Hematopoietic multipotent progenitor cell treated with erythropoietin and hydrocortisone succinate and interleukin-3 and kit ligand, for 4 days (in vitro differentiated cells): ENCODE measurements around the gene TTC6.

ENCODE experiments used
- DNase-seq: peaks from one replicate; pipeline ENCODE4 v3.0.0-alpha.2; 2015

The TTC6 gene

DNA sequence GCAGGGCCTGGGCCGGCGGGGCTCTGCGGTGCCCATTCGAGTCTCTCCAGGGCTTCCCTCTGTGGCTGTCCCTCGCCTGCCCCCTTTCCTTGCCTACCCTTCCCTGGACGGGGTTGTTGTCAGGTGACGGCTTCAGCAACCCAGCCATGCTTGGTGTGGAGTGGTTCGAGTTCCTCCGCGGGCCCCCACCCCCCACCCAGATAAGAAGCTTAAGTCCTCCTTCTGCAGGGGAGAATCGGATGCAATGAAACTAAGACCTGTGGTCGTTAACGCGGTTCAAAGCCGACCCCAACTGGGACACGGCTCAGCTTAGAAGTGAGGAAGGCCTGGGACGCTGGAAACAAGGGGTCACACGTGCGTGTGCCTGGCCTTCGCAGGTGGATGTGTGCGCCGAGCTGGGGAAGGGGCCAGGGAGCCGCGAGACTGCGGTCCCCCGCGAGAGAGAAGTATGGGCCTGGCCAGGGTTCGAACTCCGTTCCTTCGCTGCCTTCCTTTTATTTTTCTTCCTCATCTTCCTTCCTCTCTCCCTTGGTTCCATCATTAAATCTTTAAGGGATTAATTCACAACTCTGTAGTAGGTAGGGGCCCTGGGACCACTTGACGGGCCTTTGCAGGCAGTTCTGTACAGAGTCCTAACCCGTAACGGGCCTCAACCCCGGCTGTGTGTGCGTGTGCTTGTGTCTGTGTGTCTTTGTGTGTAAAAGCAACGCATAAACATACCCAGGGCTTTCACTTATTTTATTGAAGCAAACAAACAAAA is 3.5 kb downstream of the TTC6 start:
- no peak for DNase-seq

GRCh38 chr14:37599507-37600368 is 4.3 kb downstream of the TTC6 start:
- no peak for DNase-seq

GRCh38 chr14:37600880-37601741 is 5.7 kb downstream of the TTC6 start:
- DNase-seq, result no peak

GRCh38 chr14:37601865-37602264 is 6.4 kb downstream of the TTC6 start:
- no peak for DNase-seq

- no peak for DNase-seq
Observed at GRCh38 chr14:37602605-37603453, 7.4 kb downstream of the TTC6 start.

- DNase-seq, result no peak
Observed at GRCh38 chr14:37603688-37604251, 8.3 kb downstream of the TTC6 start.

GRCh38 chr14:37606678-37607077 is 11.2 kb downstream of the TTC6 start:
- no peak for DNase-seq

DNA sequence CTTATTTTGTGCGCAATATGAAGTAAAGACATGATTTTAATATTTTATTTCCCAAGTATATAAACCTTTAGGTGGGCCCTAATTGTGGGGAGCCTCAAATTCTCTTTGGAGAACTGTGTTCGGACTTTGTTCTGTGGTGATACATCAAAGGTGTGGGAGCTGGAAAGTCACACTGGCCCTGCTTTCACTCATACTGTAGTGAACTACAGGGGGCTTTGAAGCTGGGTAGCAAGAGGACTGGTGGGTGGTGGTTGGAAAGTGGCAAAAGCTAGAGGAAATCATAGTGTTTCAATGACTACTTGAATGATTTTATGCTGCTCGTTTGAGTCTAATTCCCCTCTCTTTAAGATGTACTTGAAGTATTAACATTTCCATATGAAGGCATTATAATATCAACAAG is 13.2 kb downstream of the TTC6 start:
- no peak for DNase-seq

- no peak for DNase-seq
Observed at GRCh38 chr14:37610945-37611523, 15.6 kb downstream of the TTC6 start.

GRCh38 chr14:37615582-37616289 is 20.3 kb downstream of the TTC6 start:
- DNase-seq, result no peak

GRCh38 chr14:37616853-37617252 is 21.4 kb downstream of the TTC6 start:
- DNase-seq, result no peak

DNA sequence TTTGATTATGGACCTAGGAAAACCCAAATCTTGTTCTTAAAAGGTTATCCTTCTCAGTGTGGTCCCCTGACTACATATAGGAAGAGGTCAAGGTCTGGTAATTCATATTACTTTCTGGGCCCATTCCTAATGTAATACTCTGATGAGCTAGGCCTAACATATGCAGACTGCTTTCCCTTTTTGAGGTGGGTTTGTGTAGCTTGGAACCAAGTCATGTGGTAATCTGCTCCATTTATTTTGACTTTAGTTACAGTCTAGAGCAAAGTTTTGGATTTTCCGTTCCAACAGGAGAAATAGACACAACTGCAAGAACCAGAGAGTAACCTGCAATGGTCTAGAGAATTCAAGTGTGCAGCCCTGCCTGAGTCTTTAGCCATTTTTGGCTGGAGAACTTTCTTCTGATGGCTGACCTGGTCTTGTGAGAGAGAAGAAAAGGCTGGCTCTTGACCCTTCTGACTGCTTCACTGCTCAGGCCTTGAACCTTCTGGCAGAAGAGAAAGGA is 22.5 kb downstream of the TTC6 start:
- DNase-seq, result no peak

DNA sequence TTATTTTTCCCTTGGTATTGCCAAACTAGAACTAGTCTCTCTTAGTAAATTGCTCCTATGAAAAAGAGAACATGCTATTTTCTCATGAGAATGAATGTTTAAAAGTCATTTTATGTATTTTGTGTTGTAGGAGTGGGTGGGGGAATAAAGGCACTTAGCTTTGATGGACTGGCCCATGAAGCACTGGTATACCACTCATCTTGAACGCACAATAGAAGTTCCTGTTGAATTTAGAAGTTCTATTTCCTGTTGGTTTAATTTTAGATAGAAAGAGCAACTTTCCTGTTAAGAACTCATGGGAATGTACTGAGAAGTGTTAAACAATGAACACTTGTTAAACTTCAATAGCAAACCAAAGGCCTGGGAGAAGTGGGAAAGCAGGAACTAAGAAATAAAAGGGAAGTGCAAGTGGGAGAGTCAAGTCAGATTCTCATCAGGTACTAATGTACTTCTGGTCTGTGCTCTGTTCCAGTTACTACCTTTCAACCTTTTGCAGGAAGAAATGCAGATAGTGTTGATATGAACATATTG is 23.1 kb downstream of the TTC6 start:
- DNase-seq, result no peak

GRCh38 chr14:37620856-37621255 is 25.4 kb downstream of the TTC6 start:
- no peak for DNase-seq

DNA sequence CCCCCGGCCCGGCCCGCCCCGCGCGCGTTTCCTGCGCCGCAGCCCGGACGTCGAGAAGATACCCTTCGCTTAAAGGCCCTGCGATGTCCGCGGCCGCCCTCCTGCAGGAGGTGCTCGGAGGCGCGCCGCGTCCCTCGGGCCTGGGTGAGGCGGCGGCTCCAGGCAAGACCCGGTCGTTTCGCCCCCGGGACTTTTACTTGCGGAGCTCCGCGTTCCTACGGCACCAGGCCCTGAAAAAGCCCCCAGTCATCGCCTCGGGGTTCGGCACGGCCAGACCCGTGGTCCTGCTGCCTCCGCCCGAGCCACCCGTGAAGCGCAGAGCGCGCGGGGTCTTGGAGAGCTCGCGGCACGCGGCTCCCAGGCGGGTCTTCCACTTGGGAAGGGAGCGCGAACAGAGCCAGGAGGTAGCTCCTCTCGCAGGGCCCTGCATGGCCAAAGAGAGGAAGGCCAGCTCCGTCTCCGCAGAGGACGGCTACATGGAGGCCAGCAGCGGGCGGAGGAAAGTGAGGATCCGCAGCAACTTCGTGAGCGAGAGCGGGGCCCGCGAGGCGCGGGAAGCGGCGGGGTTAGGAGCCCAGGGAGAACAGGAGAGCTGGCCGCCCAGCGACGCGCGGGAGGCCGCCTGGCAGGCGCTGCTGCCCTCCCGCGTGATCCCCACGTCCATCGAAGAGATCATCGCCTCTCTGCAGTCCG is 26.9 kb downstream of the TTC6 start:
- peak; percentile 13 for DNase-seq

DNA sequence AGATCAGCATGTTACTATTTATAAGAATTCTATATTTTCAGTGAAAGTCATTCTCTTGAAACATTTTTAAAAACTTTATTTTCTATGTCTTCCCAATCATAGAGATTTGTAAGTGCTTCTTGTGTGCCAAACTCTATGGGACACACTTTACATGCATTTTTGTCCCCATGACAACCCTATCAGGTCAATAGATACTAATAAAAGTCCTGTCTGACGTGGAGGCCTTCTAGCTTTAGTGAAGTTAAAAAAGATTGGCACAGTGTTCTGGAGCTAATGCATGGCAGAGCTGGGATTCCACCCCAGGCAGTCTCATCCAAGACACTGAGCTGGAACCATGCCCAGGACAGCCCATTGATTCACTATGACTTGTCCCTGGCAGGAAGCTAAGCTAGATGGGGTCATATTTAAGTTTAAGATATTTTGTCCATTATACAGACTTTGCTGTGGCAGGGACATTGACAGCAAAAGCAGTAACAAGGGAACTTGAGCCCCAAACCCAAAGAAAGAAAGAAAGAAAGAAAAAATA is 28.1 kb downstream of the TTC6 start:
- no peak for DNase-seq

- no peak for DNase-seq
Observed at GRCh38 chr14:37623971-37624370, 28.5 kb downstream of the TTC6 start.

- no peak for DNase-seq
Observed at GRCh38 chr14:37625597-37626595, 30.5 kb downstream of the TTC6 start.
